ENCODE data around the gene NUDT4.
"Not testable (repeated sequence)": the region's sequence is repeated elsewhere in the genome, so short reads cannot be mapped to it uniquely, and the experiment has no call there.

DNA sequence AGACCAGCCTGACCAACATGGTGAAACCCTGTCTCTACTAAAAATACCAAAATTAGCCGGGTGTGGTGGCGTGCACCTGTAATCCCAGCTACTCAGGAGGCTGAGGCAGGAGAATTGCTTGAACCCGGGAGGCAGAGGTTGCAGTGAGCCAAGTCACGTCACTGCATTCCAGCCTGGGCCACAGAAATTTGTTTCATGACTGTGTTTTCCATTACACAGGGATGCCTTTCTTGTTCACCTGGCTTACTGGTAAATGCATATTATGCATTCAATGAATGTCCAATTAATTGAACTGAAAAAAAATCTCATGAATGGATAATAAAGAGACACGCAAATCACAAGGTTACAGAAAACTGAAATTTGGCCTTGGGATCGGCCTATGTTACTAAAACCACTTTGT, 54.3 kb downstream of the NUDT4 start:
- TF ChIP-seq, protein P1, sequence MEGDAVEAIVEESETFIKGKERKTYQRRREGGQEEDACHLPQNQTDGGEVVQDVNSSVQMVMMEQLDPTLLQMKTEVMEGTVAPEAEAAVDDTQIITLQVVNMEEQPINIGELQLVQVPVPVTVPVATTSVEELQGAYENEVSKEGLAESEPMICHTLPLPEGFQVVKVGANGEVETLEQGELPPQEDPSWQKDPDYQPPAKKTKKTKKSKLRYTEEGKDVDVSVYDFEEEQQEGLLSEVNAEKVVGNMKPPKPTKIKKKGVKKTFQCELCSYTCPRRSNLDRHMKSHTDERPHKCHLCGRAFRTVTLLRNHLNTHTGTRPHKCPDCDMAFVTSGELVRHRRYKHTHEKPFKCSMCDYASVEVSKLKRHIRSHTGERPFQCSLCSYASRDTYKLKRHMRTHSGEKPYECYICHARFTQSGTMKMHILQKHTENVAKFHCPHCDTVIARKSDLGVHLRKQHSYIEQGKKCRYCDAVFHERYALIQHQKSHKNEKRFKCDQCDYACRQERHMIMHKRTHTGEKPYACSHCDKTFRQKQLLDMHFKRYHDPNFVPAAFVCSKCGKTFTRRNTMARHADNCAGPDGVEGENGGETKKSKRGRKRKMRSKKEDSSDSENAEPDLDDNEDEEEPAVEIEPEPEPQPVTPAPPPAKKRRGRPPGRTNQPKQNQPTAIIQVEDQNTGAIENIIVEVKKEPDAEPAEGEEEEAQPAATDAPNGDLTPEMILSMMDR (IDR thresholded peaks at IDR 0.05; ENCODE audit: insufficient read depth, low read depth, low read length): not testable (repeated sequence)
- TF ChIP-seq EZH2 (IDR thresholded peaks at IDR 0.05; ENCODE audit: insufficient read depth, low read length): not testable (repeated sequence)

All from astrocyte (in vitro differentiated cells and primary cell).